ENCODE measurements around the gene NALCN. TPM values are rescaled to one million over a fixed set of nuclear protein-coding genes. Genes with fewer than 3 reads are reported as not detected.

NALCN gene
- total RNA-seq, 2 donors from 2014 or later: 3.2 TPM; not detected in 1

GRCh38 chr13:101017123-101017872, 399.0 kb downstream of the NALCN start:
- Histone ChIP-seq H3K36me3 (no peaks in the 10 kb centered on the region), H3K9me3 (no peaks in the 10 kb centered on the region), H3K27me3 (replicated peaks; ENCODE audit: insufficient read depth) (no peaks in the 10 kb centered on the region), H3K4me3 (no peak overlapping the region), H3K27ac (no peak overlapping the region), H3K4me1 (replicated peaks) (no peaks in the 10 kb centered on the region)
- TF ChIP-seq, protein P1, sequence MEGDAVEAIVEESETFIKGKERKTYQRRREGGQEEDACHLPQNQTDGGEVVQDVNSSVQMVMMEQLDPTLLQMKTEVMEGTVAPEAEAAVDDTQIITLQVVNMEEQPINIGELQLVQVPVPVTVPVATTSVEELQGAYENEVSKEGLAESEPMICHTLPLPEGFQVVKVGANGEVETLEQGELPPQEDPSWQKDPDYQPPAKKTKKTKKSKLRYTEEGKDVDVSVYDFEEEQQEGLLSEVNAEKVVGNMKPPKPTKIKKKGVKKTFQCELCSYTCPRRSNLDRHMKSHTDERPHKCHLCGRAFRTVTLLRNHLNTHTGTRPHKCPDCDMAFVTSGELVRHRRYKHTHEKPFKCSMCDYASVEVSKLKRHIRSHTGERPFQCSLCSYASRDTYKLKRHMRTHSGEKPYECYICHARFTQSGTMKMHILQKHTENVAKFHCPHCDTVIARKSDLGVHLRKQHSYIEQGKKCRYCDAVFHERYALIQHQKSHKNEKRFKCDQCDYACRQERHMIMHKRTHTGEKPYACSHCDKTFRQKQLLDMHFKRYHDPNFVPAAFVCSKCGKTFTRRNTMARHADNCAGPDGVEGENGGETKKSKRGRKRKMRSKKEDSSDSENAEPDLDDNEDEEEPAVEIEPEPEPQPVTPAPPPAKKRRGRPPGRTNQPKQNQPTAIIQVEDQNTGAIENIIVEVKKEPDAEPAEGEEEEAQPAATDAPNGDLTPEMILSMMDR (IDR thresholded peaks at IDR 0.05): no peak
- TF ChIP-seq POLR2AphosphoS5 (IDR thresholded peaks at IDR 0.05): no peak
- no peak for DNase-seq (ENCODE audit: low spot score)
- WGBS: 45% methylated on average over 8 of the region's 8 CpGs
- intact Hi-C loops (cut with DNase I): no loop called here

DNA sequence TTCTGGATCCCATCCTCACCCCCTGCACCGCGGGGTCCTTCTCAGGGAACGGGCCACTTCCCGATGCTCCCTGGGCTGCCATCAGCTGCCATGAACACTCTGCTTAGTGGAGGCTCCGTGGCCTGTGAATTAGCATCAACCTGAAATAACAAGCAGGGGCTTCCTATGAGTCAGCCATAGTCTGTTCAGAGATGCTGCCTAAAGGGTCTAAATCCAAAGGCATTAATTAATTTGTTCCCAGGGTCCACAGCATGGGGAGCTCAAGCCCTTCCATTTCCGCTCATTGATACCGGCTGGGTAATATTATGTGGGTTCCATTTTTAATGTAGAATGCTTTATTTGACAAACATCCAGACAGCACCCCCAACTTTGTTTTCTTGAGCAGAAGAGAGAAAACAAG, 399.8 kb downstream of the NALCN start:
- no peak for DNase-seq (ENCODE audit: low spot score)
- Histone ChIP-seq H3K27me3 (replicated peaks; ENCODE audit: insufficient read depth) (no peaks in the 10 kb centered on the region), H3K9me3 (no peaks in the 10 kb centered on the region), H3K36me3 (no peaks in the 10 kb centered on the region), H3K4me1 (replicated peaks) (no peaks in the 10 kb centered on the region), H3K27ac (no peak overlapping the region), H3K4me3 (no peak overlapping the region)
- TF ChIP-seq POLR2A (IDR thresholded peaks at IDR 0.05) (no peak), POLR2AphosphoS5 (IDR thresholded peaks at IDR 0.05) (no peak)
- TF ChIP-seq, protein P1 (IDR thresholded peaks at IDR 0.05): no peak
- intact Hi-C loops (cut with DNase I): no loop called here
- 94% methylated on average over 7 of the region's 7 CpGs for WGBS

DNA sequence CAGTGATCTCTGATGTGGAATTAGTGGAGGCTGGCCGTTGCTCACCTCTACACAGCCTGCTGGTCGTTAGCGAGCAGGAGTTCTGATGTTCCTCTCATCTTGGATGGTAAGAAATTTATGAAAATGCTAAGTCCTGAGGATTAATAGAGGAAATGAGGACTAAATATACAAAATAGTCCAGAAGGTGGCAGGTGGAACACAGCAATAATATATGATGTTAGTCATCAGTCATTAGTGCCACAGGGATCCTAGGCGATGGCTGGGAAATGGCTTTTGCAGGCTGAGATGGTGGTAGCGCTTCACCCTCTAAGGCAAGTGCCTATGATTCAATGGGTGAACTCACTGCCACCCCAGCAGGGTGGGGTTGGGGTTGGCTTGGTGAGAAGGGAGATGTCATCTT, 403.1 kb downstream of the NALCN start:
- H3K4me1 ChIP-seq (replicated peaks): no peaks in the 10 kb centered on the region
- H3K4me3 ChIP-seq: no peak overlapping the region
- no peaks in the 10 kb centered on the region for H3K36me3 ChIP-seq
- H3K27ac ChIP-seq: no peak overlapping the region
- H3K9me3 ChIP-seq: no peaks in the 10 kb centered on the region
- no peak for DNase-seq (ENCODE audit: low spot score)
- TF ChIP-seq POLR2AphosphoS5 (IDR thresholded peaks at IDR 0.05) (no peak), POLR2A (IDR thresholded peaks at IDR 0.05) (no peak)
- TF ChIP-seq, protein P1 (IDR thresholded peaks at IDR 0.05): no peak
- intact Hi-C loops (cut with DNase I): no loop called here
- 93% methylated on average over 5 of the region's 5 CpGs for WGBS
- no peaks in the 10 kb centered on the region for H3K27me3 ChIP-seq (replicated peaks; ENCODE audit: insufficient read depth)

- WGBS: 75% methylated on average over 2 of the region's 2 CpGs
- H3K27me3 ChIP-seq (replicated peaks; ENCODE audit: insufficient read depth): no peaks in the 10 kb centered on the region
- TF ChIP-seq, protein P1 (IDR thresholded peaks at IDR 0.05): no peak
- TF ChIP-seq POLR2AphosphoS5 (IDR thresholded peaks at IDR 0.05): no peak
- TF ChIP-seq POLR2A (IDR thresholded peaks at IDR 0.05): no peak
- DNase-seq (ENCODE audit: low spot score): no peak
- no peaks in the 10 kb centered on the region for H3K36me3 ChIP-seq
- H3K9me3 ChIP-seq: no peaks in the 10 kb centered on the region
- no peak overlapping the region for H3K4me3 ChIP-seq
- intact Hi-C loops (cut with DNase I): no loop called here
- H3K4me1 ChIP-seq (replicated peaks): no peaks in the 10 kb centered on the region
- H3K27ac ChIP-seq: no peak overlapping the region
These were observed 406.2 kb downstream of the NALCN start for GRCh38 chr13:101010100-101010499.

GRCh38 chr13:101007245-101007644, 409.1 kb downstream of the NALCN start:
- TF ChIP-seq POLR2AphosphoS5 (IDR thresholded peaks at IDR 0.05) (no peak), POLR2A (IDR thresholded peaks at IDR 0.05) (no peak)
- TF ChIP-seq, protein P1 (IDR thresholded peaks at IDR 0.05): no peak
- intact Hi-C loops (cut with DNase I): no loop called here

More at GRCh38 chr13:101007245-101007644, 409.1 kb downstream of the NALCN start:
- no peaks in the 10 kb centered on the region for H3K27me3 ChIP-seq (replicated peaks; ENCODE audit: insufficient read depth)
- 51% methylated on average over 2 of the region's 2 CpGs for WGBS
- DNase-seq (ENCODE audit: low spot score): no peak
- no peaks in the 10 kb centered on the region for H3K4me1 ChIP-seq (replicated peaks)
- H3K27ac ChIP-seq: no peak overlapping the region
- no peaks in the 10 kb centered on the region for H3K9me3 ChIP-seq
- H3K36me3 ChIP-seq: no peaks in the 10 kb centered on the region
- H3K4me3 ChIP-seq: no peak overlapping the region

Measured in prostate gland (tissue), 2 donors.